ENCODE results near the gene NPHP4. TPM values are rescaled to one million over a fixed set of nuclear protein-coding genes. Genes with fewer than 3 reads are reported as not detected.

NPHP4 gene
- polyA plus RNA-seq, 1 donor (not counting 4 experiments of a cell fraction or from before 2014, with no cell fraction given), result 3.7 TPM

GRCh38 chr1:5945445-5945844 is 46.8 kb downstream of the NPHP4 start:
- dilution Hi-C loops (cut with MboI; ENCODE audit: extremely low pct_ligation_motif_present, low sequenced_read_pairs), result no loop called here
- Histone ChIP-seq H3K9me1 (ENCODE audit: control insufficient read depth, extremely low read depth, insufficient read depth, low read length) (no peaks in the 10 kb centered on the region), H3K9me3 (ENCODE audit: control insufficient read depth, low read depth, low read length) (no peaks in the 10 kb centered on the region), H3K4me3 (ENCODE audit: control insufficient read depth in 2 of 3, extremely low read depth in 1 of 3, insufficient read depth in 2 of 3, low read depth in 1 of 3, low read length in 3 of 3) (no peak overlapping the region), H3K79me2 (ENCODE audit: control insufficient read depth, insufficient read depth, low read length) (no peaks in the 10 kb centered on the region), H3K27me3 (ENCODE audit: control insufficient read depth, extremely low read depth, insufficient read depth, low read length) (no peaks in the 10 kb centered on the region), H3K9ac (ENCODE audit: control insufficient read depth, extremely low read depth, insufficient read depth, low read length) (no peak overlapping the region), H3K4me1 (ENCODE audit: control insufficient read depth, extremely low read depth, insufficient read depth, low read length) (no peaks in the 10 kb centered on the region), H3K27ac (ENCODE audit: control insufficient read depth, insufficient read depth, low read length) (no peak overlapping the region), H2AFZ (ENCODE audit: control insufficient read depth, low read length) (no peak overlapping the region), H3K36me3 (ENCODE audit: control insufficient read depth in 2 of 2, extremely low read depth in 1 of 2, insufficient read depth in 2 of 2, low read length in 2 of 2) (peaks cover 5 to 9% of the 10 kb centered on the region in 2 experiments), H3K4me2 (ENCODE audit: control insufficient read depth, extremely low read depth, insufficient read depth, low read depth, low read length) (no peak overlapping the region), H4K20me1 (ENCODE audit: control insufficient read depth, extremely low read depth, insufficient read depth, low read length) (no peaks in the 10 kb centered on the region)
- FAIRE-seq (no peak), DNase-seq (ENCODE audit: low read depth, low spot score) (no peak)
- no peak for TF ChIP-seq CTCF (optimal IDR thresholded peaks at IDR 0.05 in 1 of 3, IDR thresholded peaks at IDR 0.05 in 1 of 3, conservative IDR thresholded peaks at IDR 0.05 in 1 of 3; ENCODE audit: extremely low read depth in 1 of 3, insufficient read depth in 2 of 3, low read length in 3 of 3)

- Histone ChIP-seq H3K4me3 (ENCODE audit: control insufficient read depth in 2 of 3, extremely low read depth in 1 of 3, insufficient read depth in 2 of 3, low read depth in 1 of 3, low read length in 3 of 3) (no peak overlapping the region), H3K27ac (ENCODE audit: control insufficient read depth, insufficient read depth, low read length) (no peak overlapping the region), H3K4me1 (ENCODE audit: control insufficient read depth, extremely low read depth, insufficient read depth, low read length) (no peaks in the 10 kb centered on the region), H3K9me3 (ENCODE audit: control insufficient read depth, low read depth, low read length) (no peaks in the 10 kb centered on the region), H3K27me3 (ENCODE audit: control insufficient read depth, extremely low read depth, insufficient read depth, low read length) (no peaks in the 10 kb centered on the region), H3K79me2 (ENCODE audit: control insufficient read depth, insufficient read depth, low read length) (no peaks in the 10 kb centered on the region), H3K9me1 (ENCODE audit: control insufficient read depth, extremely low read depth, insufficient read depth, low read length) (no peaks in the 10 kb centered on the region), H2AFZ (ENCODE audit: control insufficient read depth, low read length) (no peak overlapping the region), H3K36me3 (ENCODE audit: control insufficient read depth in 2 of 2, extremely low read depth in 1 of 2, insufficient read depth in 2 of 2, low read length in 2 of 2) (peaks cover 5 to 9% of the 10 kb centered on the region in 2 experiments), H4K20me1 (ENCODE audit: control insufficient read depth, extremely low read depth, insufficient read depth, low read length) (no peaks in the 10 kb centered on the region), H3K9ac (ENCODE audit: control insufficient read depth, extremely low read depth, insufficient read depth, low read length) (no peak overlapping the region), H3K4me2 (ENCODE audit: control insufficient read depth, extremely low read depth, insufficient read depth, low read depth, low read length) (no peak overlapping the region)
- FAIRE-seq, result no peak
- no peak for DNase-seq (ENCODE audit: low read depth, low spot score)
- TF ChIP-seq EZH2 (IDR thresholded peaks at IDR 0.05; ENCODE audit: low read length), result no peak
- no peak for TF ChIP-seq CTCF (optimal IDR thresholded peaks at IDR 0.05 in 1 of 3, IDR thresholded peaks at IDR 0.05 in 1 of 3, conservative IDR thresholded peaks at IDR 0.05 in 1 of 3; ENCODE audit: extremely low read depth in 1 of 3, insufficient read depth in 2 of 3, low read length in 3 of 3)
- dilution Hi-C loops (cut with MboI; ENCODE audit: extremely low pct_ligation_motif_present, low sequenced_read_pairs), result no loop called here
These were observed 47.4 kb downstream of the NPHP4 start for GRCh38 chr1:5944843-5945167.
